ENCODE data around the gene ACAP2.
A peak's percentile ranks its signal among the peaks of the same experiment; 100 is the strongest.

ACAP2 gene

DNA sequence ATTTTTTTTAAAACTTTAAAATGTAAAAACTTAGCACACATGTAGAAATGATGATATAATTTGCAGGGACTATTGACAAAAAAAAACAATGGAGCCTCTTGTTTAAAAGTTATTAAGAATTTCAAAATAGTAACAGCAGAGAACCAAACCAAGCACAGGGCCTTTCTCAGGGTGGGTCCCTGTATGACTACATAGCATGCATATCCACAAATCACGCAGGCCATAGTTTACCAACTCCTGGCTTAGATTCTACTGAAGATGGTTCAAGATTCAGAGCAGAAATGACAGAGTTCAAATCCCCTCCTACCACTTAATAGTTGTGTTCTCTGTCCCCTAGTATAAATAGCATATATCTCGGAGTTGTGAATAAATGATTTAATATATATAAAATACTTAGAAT lies 19.0 kb downstream of the ACAP2 start:
- no peak for DNase-seq (ENCODE audit: low read depth)
- no peak overlapping the region for H3K4me3 ChIP-seq (ENCODE audit: low read depth, low read length)
- TF ChIP-seq CTCF (conservative IDR thresholded peaks at IDR 0.05; ENCODE audit: low read depth, low read length) = no peak

- no peak for TF ChIP-seq CTCF (conservative IDR thresholded peaks at IDR 0.05; ENCODE audit: low read depth, low read length)
- no peak overlapping the region for H3K4me3 ChIP-seq (ENCODE audit: low read depth, low read length)
- no peak for DNase-seq (ENCODE audit: low read depth)
These were observed 21.4 kb downstream of the ACAP2 start for GRCh38 chr3:195421400-195421799.

- TF ChIP-seq CTCF (conservative IDR thresholded peaks at IDR 0.05; ENCODE audit: low read depth, low read length) = no peak
- DNase-seq (ENCODE audit: low read depth) = no peak
- no peak overlapping the region for H3K4me3 ChIP-seq (ENCODE audit: low read depth, low read length)
These were observed 26.0 kb downstream of the ACAP2 start for GRCh38 chr3:195416795-195417194.

DNA sequence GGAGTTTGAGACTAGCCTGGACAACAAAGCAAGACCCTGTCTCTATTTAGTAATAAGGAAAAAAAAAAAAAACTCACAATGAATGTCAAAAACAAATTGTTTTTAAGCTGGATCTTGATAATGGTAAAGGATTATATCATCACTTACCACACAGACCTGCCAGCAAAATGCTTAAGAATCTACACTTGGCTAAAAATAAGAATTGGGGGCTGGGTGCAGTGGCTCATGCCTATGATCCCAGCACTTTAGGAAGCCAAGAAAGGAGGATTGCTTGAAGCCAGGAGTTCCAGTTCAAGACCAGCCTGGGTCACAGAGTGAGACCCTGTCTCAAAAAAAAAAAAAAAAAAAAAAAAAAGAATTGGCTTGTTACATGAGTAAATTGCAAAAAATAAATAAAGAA lies 31.0 kb downstream of the ACAP2 start:
- no peak for TF ChIP-seq CTCF (conservative IDR thresholded peaks at IDR 0.05; ENCODE audit: low read depth, low read length)
- no peak overlapping the region for H3K4me3 ChIP-seq (ENCODE audit: low read depth, low read length)
- peak; percentile 47 for DNase-seq (ENCODE audit: low read depth)

GRCh38 chr3:195410546-195410945 lies 32.3 kb downstream of the ACAP2 start:
- TF ChIP-seq CTCF (conservative IDR thresholded peaks at IDR 0.05; ENCODE audit: low read depth, low read length) = no peak
- H3K4me3 ChIP-seq (ENCODE audit: low read depth, low read length) = no peak overlapping the region
- DNase-seq (ENCODE audit: low read depth) = no peak

DNA sequence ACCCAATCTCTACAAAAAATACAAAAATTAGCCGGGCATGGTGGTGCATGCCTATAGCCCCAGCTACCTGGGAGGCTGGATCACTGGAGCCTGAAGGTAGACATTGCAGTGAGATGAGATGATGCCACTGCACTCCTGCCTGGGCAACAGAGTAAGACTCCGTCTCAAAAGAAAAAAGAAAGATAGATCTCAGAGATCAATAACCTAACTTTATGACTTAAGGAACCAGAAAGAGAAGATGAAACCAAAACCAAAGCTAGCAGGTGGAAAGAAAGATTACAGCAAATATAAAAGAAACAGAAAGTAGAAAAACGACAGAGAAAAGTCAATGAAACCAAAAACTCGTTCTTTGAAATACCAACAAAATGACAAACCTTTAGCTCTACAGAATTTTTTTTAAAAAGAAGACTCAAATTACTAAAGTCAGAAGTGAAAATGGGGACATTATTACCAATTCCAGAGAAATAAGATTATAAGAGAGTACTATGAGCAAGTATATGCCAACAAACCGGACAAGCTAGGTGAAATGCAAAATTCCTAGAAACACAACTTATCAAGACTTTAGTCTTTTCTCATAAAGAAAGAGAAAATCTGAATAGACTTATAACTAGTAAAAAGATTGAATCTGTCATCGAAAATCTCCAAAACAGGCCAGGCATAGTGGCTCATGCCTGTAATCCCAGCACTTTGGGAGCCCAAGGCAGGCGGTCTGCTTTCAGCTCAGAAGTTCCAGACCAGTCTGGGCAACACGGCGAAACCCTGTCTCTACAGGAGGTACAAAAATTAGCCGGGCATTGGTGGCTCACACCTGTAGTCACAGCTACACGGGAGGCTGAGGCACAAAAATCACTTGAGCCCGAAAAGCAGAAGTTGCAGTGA lies 35.0 kb downstream of the ACAP2 start:
- no peak for DNase-seq (ENCODE audit: low read depth)
- no peak overlapping the region for H3K4me3 ChIP-seq (ENCODE audit: low read depth, low read length)

More for the DNA sequence above, 35.0 kb downstream of the ACAP2 start:
- TF ChIP-seq CTCF (conservative IDR thresholded peaks at IDR 0.05; ENCODE audit: low read depth, low read length) = no peak

All from choroid plexus epithelial cell (primary cell).